ENCODE data around the gene TMEM38B.

GRCh38 chr9:105725370-105725769 lies 31.0 kb downstream of the TMEM38B start:
- TF ChIP-seq EZH2 (IDR thresholded peaks at IDR 0.05): no peak
- TF ChIP-seq FOXP2 (optimal IDR thresholded peaks at IDR 0.05; ENCODE audit: control extremely low read depth, extremely low read length, insufficient read depth): no peak
- no peak for TF ChIP-seq POLR2AphosphoS5 (IDR thresholded peaks at IDR 0.05; ENCODE audit: borderline replicate concordance, low read depth, low read length)
